Measurements from ENCODE around the gene TBXAS1. TPM values are rescaled to one million over a fixed set of nuclear protein-coding genes. Genes with fewer than 3 reads are reported as not detected.

Gene TBXAS1
- total RNA-seq, 2 experiments from 2014 or later: 5.5 to 6.0 TPM

GRCh38 chr7:139784648-139785047, 44.4 kb upstream of the TBXAS1 start:
- no peak overlapping the region for H3K27ac ChIP-seq (ENCODE audit: low read depth in 1 of 2, low read length in 2 of 2)
- no peak overlapping the region for H3K4me3 ChIP-seq (ENCODE audit: low read length)
- Mint-ChIP-seq H3K36me3 (ENCODE audit: low read depth) (no peaks in the 10 kb centered on the region), H3K9me3 (no peaks in the 10 kb centered on the region), H3K4me1 (ENCODE audit: low read depth) (no peaks in the 10 kb centered on the region), H3K27me3 (no peaks in the 10 kb centered on the region), H3K4me3 (no peak overlapping the region), H3K27ac (no peak overlapping the region)
- ATAC-seq (ENCODE audit: poor library complexity) (no peak), DNase-seq (no peak)
- no peaks in the 10 kb centered on the region for H3K36me3 ChIP-seq (ENCODE audit: insufficient read depth, low read length)
- ChIA-PET CTCF (no interaction called here), POLR2A (no interaction called here)
- no peaks in the 10 kb centered on the region for H3K9me3 ChIP-seq (ENCODE audit: control insufficient read depth in 1 of 2, insufficient read depth in 1 of 2, low read length in 2 of 2)
- intact Hi-C loops (cut with DNase I, micrococcal nuclease): no loop called here
- no peaks in the 10 kb centered on the region for H3K4me1 ChIP-seq (ENCODE audit: insufficient read depth, low read length)
- no peak for TF ChIP-seq CTCF (IDR thresholded peaks at IDR 0.05)
- peaks cover 4 to 7% of the 10 kb centered on the region in 2 experiments for H3K27me3 ChIP-seq (ENCODE audit: control insufficient read depth in 1 of 2, insufficient read depth in 2 of 2, low read length in 2 of 2)

- Mint-ChIP-seq H3K36me3 (ENCODE audit: low read depth) (no peaks in the 10 kb centered on the region), H3K27me3 (no peaks in the 10 kb centered on the region), H3K27ac (no peak overlapping the region), H3K9me3 (no peaks in the 10 kb centered on the region), H3K4me1 (ENCODE audit: low read depth) (no peaks in the 10 kb centered on the region), H3K4me3 (no peak overlapping the region)
- no peak for ATAC-seq (ENCODE audit: poor library complexity)
- POLR2A ChIA-PET: no interaction called here
- no peak for DNase-seq
- H3K4me3 ChIP-seq (ENCODE audit: low read length): no peak overlapping the region
- CTCF ChIA-PET: no interaction called here
- no peaks in the 10 kb centered on the region for H3K4me1 ChIP-seq (ENCODE audit: insufficient read depth, low read length)
- TF ChIP-seq CTCF (IDR thresholded peaks at IDR 0.05): no peak
- H3K27me3 ChIP-seq (ENCODE audit: control insufficient read depth in 1 of 2, insufficient read depth in 2 of 2, low read length in 2 of 2): no peaks in the 10 kb centered on the region
- H3K9me3 ChIP-seq (ENCODE audit: control insufficient read depth in 1 of 2, insufficient read depth in 1 of 2, low read length in 2 of 2): no peaks in the 10 kb centered on the region
- H3K27ac ChIP-seq (ENCODE audit: low read depth in 1 of 2, low read length in 2 of 2): no peak overlapping the region
- intact Hi-C loops (cut with DNase I, micrococcal nuclease): no loop called here
- H3K36me3 ChIP-seq (ENCODE audit: insufficient read depth, low read length): no peaks in the 10 kb centered on the region
Measured at GRCh38 chr7:139791316-139791715, 37.7 kb upstream of the TBXAS1 start.

- H3K27ac ChIP-seq (ENCODE audit: low read depth in 1 of 2, low read length in 2 of 2): no peak overlapping the region
- H3K9me3 ChIP-seq (ENCODE audit: control insufficient read depth in 1 of 2, insufficient read depth in 1 of 2, low read length in 2 of 2): no peaks in the 10 kb centered on the region
- Mint-ChIP-seq H3K27me3 (no peaks in the 10 kb centered on the region), H3K36me3 (ENCODE audit: low read depth) (no peaks in the 10 kb centered on the region), H3K4me3 (no peak overlapping the region), H3K9me3 (no peaks in the 10 kb centered on the region), H3K4me1 (ENCODE audit: low read depth) (peaks cover 11% of the 10 kb centered on the region), H3K27ac (no peak overlapping the region)
- POLR2A ChIA-PET: no interaction called here
- no peaks in the 10 kb centered on the region for H3K36me3 ChIP-seq (ENCODE audit: insufficient read depth, low read length)
- H3K4me1 ChIP-seq (ENCODE audit: insufficient read depth, low read length): no peaks in the 10 kb centered on the region
- CTCF ChIA-PET: interaction anchor here (1.1 kb wide), 1 partner anchor 47 kb away, joined by 3 read pairs; no protein-coding TSS in a partner anchor
- H3K27me3 ChIP-seq (ENCODE audit: control insufficient read depth in 1 of 2, insufficient read depth in 2 of 2, low read length in 2 of 2): no peaks in the 10 kb centered on the region
- DNase-seq (no peak), ATAC-seq (ENCODE audit: poor library complexity) (no peak)
- H3K4me3 ChIP-seq (ENCODE audit: low read length): no peak overlapping the region
- no peak for TF ChIP-seq CTCF (IDR thresholded peaks at IDR 0.05)
- intact Hi-C loops (cut with DNase I, micrococcal nuclease): no loop called here
Measured at GRCh38 chr7:139797607-139798006, 31.5 kb upstream of the TBXAS1 start.
